ENCODE results near the gene TNNI3K.

Gene TNNI3K

GRCh38 chr1:74437035-74437434 lies 201.8 kb downstream of the TNNI3K start:
- TF ChIP-seq, protein P1, sequence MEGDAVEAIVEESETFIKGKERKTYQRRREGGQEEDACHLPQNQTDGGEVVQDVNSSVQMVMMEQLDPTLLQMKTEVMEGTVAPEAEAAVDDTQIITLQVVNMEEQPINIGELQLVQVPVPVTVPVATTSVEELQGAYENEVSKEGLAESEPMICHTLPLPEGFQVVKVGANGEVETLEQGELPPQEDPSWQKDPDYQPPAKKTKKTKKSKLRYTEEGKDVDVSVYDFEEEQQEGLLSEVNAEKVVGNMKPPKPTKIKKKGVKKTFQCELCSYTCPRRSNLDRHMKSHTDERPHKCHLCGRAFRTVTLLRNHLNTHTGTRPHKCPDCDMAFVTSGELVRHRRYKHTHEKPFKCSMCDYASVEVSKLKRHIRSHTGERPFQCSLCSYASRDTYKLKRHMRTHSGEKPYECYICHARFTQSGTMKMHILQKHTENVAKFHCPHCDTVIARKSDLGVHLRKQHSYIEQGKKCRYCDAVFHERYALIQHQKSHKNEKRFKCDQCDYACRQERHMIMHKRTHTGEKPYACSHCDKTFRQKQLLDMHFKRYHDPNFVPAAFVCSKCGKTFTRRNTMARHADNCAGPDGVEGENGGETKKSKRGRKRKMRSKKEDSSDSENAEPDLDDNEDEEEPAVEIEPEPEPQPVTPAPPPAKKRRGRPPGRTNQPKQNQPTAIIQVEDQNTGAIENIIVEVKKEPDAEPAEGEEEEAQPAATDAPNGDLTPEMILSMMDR (IDR thresholded peaks at IDR 0.05), result no peak
- Histone ChIP-seq H3K36me3 (ENCODE audit: control insufficient read depth, insufficient read depth, low read length) (no peaks in the 10 kb centered on the region), H3K27me3 (ENCODE audit: control insufficient read depth, insufficient read depth, low read length) (no peaks in the 10 kb centered on the region), H3K4me1 (no peaks in the 10 kb centered on the region), H3K4me3 (ENCODE audit: low read depth, low read length) (no peak overlapping the region), H2AFZ (no peak overlapping the region), H3K9me3 (ENCODE audit: control insufficient read depth, low read length) (no peaks in the 10 kb centered on the region), H3K79me2 (no peaks in the 10 kb centered on the region), H3K27ac (no peak overlapping the region), H3K9ac (no peak overlapping the region), H3K4me2 (ENCODE audit: low read length) (no peak overlapping the region)

DNA sequence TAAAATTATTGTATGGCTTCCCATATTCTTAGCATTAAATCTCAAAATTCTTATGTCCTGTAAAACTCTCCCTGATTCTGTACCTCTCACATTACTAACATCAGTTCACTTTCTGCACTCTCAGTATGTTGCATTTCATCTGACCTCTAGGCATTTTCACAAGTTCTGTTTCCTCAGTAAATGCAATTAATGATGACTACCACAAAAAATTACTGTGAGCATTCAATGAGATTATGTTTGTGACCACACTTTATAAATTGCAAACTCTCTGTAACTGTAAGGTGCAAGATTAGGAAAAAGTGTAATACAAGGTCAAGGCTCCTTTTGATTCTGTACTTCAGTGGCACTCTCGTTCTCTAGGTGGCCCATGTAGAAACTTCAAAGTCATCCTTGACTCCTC lies 216.8 kb downstream of the TNNI3K start:
- no peak overlapping the region for H3K9ac ChIP-seq
- H3K4me1 ChIP-seq, result no peaks in the 10 kb centered on the region

GRCh38 chr1:74453277-74453676 lies 218.1 kb downstream of the TNNI3K start:
- H3K36me3 ChIP-seq (ENCODE audit: control insufficient read depth, insufficient read depth, low read length), result no peaks in the 10 kb centered on the region
- TF ChIP-seq, protein P1 (IDR thresholded peaks at IDR 0.05), result no peak
- H3K79me2 ChIP-seq, result no peaks in the 10 kb centered on the region
- H3K4me2 ChIP-seq (ENCODE audit: low read length), result no peak overlapping the region
- H3K4me1 ChIP-seq, result no peaks in the 10 kb centered on the region
- H3K9me3 ChIP-seq (ENCODE audit: control insufficient read depth, low read length), result no peaks in the 10 kb centered on the region
- H3K4me3 ChIP-seq (ENCODE audit: low read depth, low read length), result no peak overlapping the region
- H3K27ac ChIP-seq, result no peak overlapping the region
- no peaks in the 10 kb centered on the region for H3K27me3 ChIP-seq (ENCODE audit: control insufficient read depth, insufficient read depth, low read length)
- H3K9ac ChIP-seq, result no peak overlapping the region
- no peak overlapping the region for H2AFZ ChIP-seq

More for the DNA sequence above, 216.8 kb downstream of the TNNI3K start:
- TF ChIP-seq, protein P1 (IDR thresholded peaks at IDR 0.05), result no peak
- Histone ChIP-seq H3K27ac (no peak overlapping the region), H3K79me2 (no peaks in the 10 kb centered on the region), H3K4me3 (ENCODE audit: low read depth, low read length) (no peak overlapping the region), H3K36me3 (ENCODE audit: control insufficient read depth, insufficient read depth, low read length) (no peaks in the 10 kb centered on the region), H2AFZ (no peak overlapping the region), H3K9me3 (ENCODE audit: control insufficient read depth, low read length) (no peaks in the 10 kb centered on the region), H3K27me3 (ENCODE audit: control insufficient read depth, insufficient read depth, low read length) (no peaks in the 10 kb centered on the region), H3K4me2 (ENCODE audit: low read length) (no peak overlapping the region)

DNA sequence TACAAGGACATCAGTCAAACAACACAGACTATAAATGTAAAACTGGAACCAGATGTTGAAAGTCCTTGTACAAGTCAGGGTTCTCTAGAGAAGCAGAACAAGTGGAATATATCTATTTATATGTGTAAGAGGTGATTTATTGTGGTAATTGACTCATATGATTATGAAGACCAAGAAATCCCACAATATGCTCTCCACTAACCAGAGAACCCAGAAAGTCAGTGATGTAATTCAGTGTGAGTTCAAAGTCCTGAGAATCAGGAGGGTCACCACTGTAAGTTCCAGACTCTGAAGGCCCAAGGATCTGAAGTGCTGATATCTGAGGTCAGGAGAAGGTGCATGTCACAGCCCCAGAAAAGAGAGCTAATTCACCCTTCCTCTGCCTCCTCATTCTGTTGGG lies 220.2 kb downstream of the TNNI3K start:
- H3K79me2 ChIP-seq, result no peaks in the 10 kb centered on the region
- no peak overlapping the region for H3K9ac ChIP-seq
- no peak overlapping the region for H3K27ac ChIP-seq
- H3K4me1 ChIP-seq, result no peaks in the 10 kb centered on the region
- no peaks in the 10 kb centered on the region for H3K27me3 ChIP-seq (ENCODE audit: control insufficient read depth, insufficient read depth, low read length)
- H3K4me2 ChIP-seq (ENCODE audit: low read length), result no peak overlapping the region
- H3K4me3 ChIP-seq (ENCODE audit: low read depth, low read length), result no peak overlapping the region
- H3K9me3 ChIP-seq (ENCODE audit: control insufficient read depth, low read length), result no peaks in the 10 kb centered on the region
- H3K36me3 ChIP-seq (ENCODE audit: control insufficient read depth, insufficient read depth, low read length), result no peaks in the 10 kb centered on the region
- H2AFZ ChIP-seq, result no peak overlapping the region
- TF ChIP-seq, protein P1 (IDR thresholded peaks at IDR 0.05), result no peak

DNA sequence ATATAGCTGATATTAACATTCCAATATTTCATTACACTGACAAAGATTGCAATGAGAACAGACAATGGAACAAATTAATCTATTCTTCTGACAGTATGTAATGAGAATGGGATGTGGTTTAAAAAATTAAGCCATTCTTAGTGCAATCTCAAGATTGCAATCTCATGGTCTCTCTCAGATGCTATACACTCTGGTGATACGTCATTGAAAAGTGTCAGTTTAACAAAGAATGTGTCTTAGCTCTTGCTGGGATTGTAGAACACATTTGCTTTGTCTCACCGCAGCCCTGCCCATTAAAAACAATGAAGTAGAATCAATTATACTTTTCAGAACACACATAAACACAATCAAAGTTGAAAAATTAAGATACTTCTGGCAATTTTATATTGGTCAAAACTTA lies 222.1 kb downstream of the TNNI3K start:
- TF ChIP-seq, protein P1 (IDR thresholded peaks at IDR 0.05), result no peak
- no peak overlapping the region for H2AFZ ChIP-seq
- no peak overlapping the region for H3K4me2 ChIP-seq (ENCODE audit: low read length)
- no peak overlapping the region for H3K27ac ChIP-seq
- H3K9me3 ChIP-seq (ENCODE audit: control insufficient read depth, low read length), result no peaks in the 10 kb centered on the region
- H3K4me3 ChIP-seq (ENCODE audit: low read depth, low read length), result no peak overlapping the region
- H3K9ac ChIP-seq, result no peak overlapping the region
- H3K27me3 ChIP-seq (ENCODE audit: control insufficient read depth, insufficient read depth, low read length), result no peaks in the 10 kb centered on the region
- no peaks in the 10 kb centered on the region for H3K4me1 ChIP-seq
- H3K36me3 ChIP-seq (ENCODE audit: control insufficient read depth, insufficient read depth, low read length), result no peaks in the 10 kb centered on the region
- no peaks in the 10 kb centered on the region for H3K79me2 ChIP-seq
